Cardiac atrium fibroblast (primary cell): ENCODE data around the gene COPS2. TPM values are rescaled to one million over a fixed set of nuclear protein-coding genes. Genes with fewer than 3 reads are reported as not detected.

Experiments
- total RNA-seq: library from RNA; depleted of rRNA; stranded (reverse); fragments of >200 nt; gene quantifications from 2 replicates; pipeline ENCODE4 v1.2.3, GENCODE V29; 2015

Gene COPS2
- 53.1 and 54.7 TPM in 2 replicates for total RNA-seq

GRCh38 chr15:49155110-49155833 is at the start of gene COPS2:
Gene COPS2, minus strand, starts transcription at chr15:49155599. Its CDS starts 21 bp downstream, at chr15:49155578.

GRCh38 chr15:49169880-49170597 is 14.6 kb upstream of the COPS2 start, which contains the start of gene GALK2:
Gene GALK2, plus strand, starts transcription at chr15:49170247. Its CDS starts 76 bp downstream, at chr15:49170323.

Other genes with a start within 250 kb of the COPS2 start
- gene SHC4, start 191.7 kb downstream of the COPS2 start, total RNA-seq: 0.72 and 2.9 TPM in 2 replicates
- 20.2 and 24.5 TPM in 2 replicates for gene SECISBP2L, start 109.2 kb downstream of the COPS2 start, total RNA-seq
- gene GALK2, start 14.6 kb upstream of the COPS2 start, total RNA-seq: 21.1 and 38.7 TPM in 2 replicates